ENCODE results near the gene EMCN. TPM values are rescaled to one million over a fixed set of nuclear protein-coding genes. Genes with fewer than 3 reads are reported as not detected.

The EMCN gene, protein sequence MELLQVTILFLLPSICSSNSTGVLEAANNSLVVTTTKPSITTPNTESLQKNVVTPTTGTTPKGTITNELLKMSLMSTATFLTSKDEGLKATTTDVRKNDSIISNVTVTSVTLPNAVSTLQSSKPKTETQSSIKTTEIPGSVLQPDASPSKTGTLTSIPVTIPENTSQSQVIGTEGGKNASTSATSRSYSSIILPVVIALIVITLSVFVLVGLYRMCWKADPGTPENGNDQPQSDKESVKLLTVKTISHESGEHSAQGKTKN
- 17.3 and 94.7 TPM in 2 replicates for total RNA-seq

DNA sequence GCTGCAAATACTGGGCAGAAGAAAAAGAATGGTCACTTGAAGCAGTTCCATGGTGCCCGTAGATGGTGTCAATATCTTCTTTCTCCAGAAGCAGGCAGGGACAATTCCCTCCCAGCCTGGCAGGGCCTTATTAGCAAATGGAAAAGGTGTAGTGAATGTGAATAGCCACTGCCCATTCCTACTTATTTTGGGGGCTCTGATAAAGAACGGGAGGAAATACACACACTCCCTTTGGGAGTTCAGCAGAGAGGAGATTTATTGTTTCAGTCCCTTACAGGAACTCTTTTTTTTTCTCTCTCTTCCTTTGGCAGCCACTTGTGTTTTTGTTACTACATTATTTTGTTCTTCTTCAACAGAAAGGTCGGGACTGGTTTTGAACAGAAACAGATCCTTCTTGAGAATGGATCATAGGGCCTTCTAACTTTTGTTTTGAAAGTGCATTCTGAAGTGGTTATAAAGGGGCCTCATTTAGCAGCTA is at the start of gene EMCN:
TSS of gene EMCN (minus strand) at position 159 of the 478 bp plus-strand sequence. CDS start at position 51, 108 bp downstream.

